Vagina (tissue), 2 donors: ENCODE measurements around the gene PARN.

Source experiments
- POLR2AphosphoS5 ChIP-seq, 2 donors: sonication (generic); formaldehyde crosslinking; IDR thresholded peaks; one replicate each; pipeline ENCODE4 v1.9.0; 2017; ENCODE audit warnings: antibody characterized with exemption in 2 of 2, mild to moderate bottlenecking in 2 of 2, low read depth in 1 of 2; ENCODE audit not compliant: insufficient read depth in 1 of 2
- TF ChIP-seq, protein P1 (sequence below), 3 experiments: fragments of 450-650 bp in 2 of 3; fragments of 200-600 bp in 1 of 3; sonication (generic) in 1 of 3; IDR thresholded peaks; one replicate each; pipeline ENCODE4 v1.5.1; 2017 to 2019; ENCODE audit warnings: antibody characterized with exemption in 3 of 3, mild to moderate bottlenecking in 2 of 3, moderate library complexity in 2 of 3

- TF ChIP-seq, protein P1, sequence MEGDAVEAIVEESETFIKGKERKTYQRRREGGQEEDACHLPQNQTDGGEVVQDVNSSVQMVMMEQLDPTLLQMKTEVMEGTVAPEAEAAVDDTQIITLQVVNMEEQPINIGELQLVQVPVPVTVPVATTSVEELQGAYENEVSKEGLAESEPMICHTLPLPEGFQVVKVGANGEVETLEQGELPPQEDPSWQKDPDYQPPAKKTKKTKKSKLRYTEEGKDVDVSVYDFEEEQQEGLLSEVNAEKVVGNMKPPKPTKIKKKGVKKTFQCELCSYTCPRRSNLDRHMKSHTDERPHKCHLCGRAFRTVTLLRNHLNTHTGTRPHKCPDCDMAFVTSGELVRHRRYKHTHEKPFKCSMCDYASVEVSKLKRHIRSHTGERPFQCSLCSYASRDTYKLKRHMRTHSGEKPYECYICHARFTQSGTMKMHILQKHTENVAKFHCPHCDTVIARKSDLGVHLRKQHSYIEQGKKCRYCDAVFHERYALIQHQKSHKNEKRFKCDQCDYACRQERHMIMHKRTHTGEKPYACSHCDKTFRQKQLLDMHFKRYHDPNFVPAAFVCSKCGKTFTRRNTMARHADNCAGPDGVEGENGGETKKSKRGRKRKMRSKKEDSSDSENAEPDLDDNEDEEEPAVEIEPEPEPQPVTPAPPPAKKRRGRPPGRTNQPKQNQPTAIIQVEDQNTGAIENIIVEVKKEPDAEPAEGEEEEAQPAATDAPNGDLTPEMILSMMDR (IDR thresholded peaks at IDR 0.05): no peak
- no peak for TF ChIP-seq POLR2AphosphoS5 (IDR thresholded peaks at IDR 0.05; ENCODE audit: insufficient read depth in 1 of 2, low read depth in 1 of 2)
Observed at GRCh38 chr16:14627078-14627477, 3.0 kb downstream of the PARN start.
